ENCODE measurements around the gene CEACAM1. TPM values are rescaled to one million over a fixed set of nuclear protein-coding genes. Genes with fewer than 3 reads are reported as not detected.

Gene CEACAM1
- total and polyA plus RNA-seq, 2 experiments from 2014 or later, result 0.63 to 3.0 TPM

DNA sequence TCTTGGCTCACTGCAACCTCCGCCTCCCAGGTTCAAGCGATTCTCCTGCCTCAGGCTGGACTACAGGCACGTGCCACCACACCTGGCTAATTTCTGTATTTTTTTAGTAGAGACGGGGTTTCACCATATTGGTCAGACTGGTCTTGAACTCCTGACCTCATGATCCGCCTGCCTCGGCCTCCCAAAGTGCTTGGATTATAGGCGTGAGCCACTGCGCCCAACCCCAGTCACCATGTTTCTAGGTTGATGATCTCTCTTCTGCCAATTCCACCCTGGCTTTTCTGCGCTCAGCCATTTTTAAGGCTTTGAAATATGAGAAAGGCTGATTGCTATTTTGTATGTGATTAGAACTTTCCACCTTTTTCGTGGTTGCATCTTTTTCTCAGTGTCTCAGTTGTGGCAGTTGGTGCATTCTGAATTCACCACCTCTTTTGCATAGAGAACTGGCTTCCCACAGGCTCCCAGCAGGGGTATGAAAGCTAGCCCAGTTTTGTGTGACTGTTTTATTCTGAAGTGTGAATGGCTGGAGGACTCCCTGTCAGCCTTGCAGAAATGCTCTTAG, 15.5 kb downstream of the CEACAM1 start (continued):
- no peak for TF ChIP-seq ZNF462 (CRISPR knock-in tag; IDR thresholded peaks at IDR 0.05)
- no peak for TF ChIP-seq POLR2AphosphoS5 (IDR thresholded peaks at IDR 0.05; ENCODE audit: low read depth)
- TF ChIP-seq ZNF114 (CRISPR knock-in tag; IDR thresholded peaks at IDR 0.05), result no peak
- TF ChIP-seq, protein P1, sequence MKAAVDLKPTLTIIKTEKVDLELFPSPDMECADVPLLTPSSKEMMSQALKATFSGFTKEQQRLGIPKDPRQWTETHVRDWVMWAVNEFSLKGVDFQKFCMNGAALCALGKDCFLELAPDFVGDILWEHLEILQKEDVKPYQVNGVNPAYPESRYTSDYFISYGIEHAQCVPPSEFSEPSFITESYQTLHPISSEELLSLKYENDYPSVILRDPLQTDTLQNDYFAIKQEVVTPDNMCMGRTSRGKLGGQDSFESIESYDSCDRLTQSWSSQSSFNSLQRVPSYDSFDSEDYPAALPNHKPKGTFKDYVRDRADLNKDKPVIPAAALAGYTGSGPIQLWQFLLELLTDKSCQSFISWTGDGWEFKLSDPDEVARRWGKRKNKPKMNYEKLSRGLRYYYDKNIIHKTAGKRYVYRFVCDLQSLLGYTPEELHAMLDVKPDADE (IDR thresholded peaks at IDR 0.05), result no peak

DNA sequence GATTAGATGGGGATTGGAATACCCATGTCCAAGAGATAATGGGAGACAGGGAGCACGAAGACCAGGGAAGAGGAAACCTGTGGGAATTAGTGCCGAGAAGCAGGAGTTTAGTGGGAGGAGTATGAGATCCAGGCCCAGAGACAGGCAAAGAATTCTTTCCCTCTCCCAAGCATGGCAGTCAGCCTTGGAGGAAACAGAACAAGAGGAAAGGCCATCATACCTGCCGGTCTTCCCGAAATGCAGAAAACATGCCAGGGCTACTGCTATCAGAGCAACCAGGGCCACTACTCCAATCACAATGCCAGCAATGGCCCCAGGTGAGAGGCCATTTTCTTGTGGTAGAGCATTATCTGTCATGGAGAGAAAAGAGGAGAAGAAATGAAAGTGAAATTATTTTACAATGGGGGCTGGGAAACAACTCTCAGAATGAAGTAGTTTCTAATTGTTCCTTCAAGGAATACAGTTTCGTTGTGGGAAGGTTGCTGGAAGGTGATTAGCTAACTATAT, 16.1 kb downstream of the CEACAM1 start:
- Histone ChIP-seq H3K27me3 (ENCODE audit: insufficient read depth) (no peaks in the 10 kb centered on the region), H2AFZ (peak overlapping the region; percentile 4; the same call in 1 of the 2 replicates), H4K20me1 (replicated peaks; ENCODE audit: insufficient read depth) (no peaks in the 10 kb centered on the region), H3K4me2 (no peak overlapping the region), H3K36me3 (ENCODE audit: insufficient read depth) (no peaks in the 10 kb centered on the region), H3K4me3 (no peak overlapping the region), H3K79me2 (replicated peaks; ENCODE audit: insufficient read depth) (no peaks in the 10 kb centered on the region), H3F3A (replicated peaks; ENCODE audit: low read depth) (peaks cover 3% of the 10 kb centered on the region; the same call in 1 of the 2 replicates), H3K9me2 (ENCODE audit: insufficient read depth) (peaks cover 4% of the 10 kb centered on the region; the same call in 1 of the 2 replicates), H3K27ac (ENCODE audit: low read depth) (no peak overlapping the region), H3K4me1 (ENCODE audit: insufficient read depth) (peaks cover 5% of the 10 kb centered on the region)
- no peak for TF ChIP-seq EZH2phosphoT487 (IDR thresholded peaks at IDR 0.05; ENCODE audit: unreplicated experiment)
- TF ChIP-seq, protein P2, sequence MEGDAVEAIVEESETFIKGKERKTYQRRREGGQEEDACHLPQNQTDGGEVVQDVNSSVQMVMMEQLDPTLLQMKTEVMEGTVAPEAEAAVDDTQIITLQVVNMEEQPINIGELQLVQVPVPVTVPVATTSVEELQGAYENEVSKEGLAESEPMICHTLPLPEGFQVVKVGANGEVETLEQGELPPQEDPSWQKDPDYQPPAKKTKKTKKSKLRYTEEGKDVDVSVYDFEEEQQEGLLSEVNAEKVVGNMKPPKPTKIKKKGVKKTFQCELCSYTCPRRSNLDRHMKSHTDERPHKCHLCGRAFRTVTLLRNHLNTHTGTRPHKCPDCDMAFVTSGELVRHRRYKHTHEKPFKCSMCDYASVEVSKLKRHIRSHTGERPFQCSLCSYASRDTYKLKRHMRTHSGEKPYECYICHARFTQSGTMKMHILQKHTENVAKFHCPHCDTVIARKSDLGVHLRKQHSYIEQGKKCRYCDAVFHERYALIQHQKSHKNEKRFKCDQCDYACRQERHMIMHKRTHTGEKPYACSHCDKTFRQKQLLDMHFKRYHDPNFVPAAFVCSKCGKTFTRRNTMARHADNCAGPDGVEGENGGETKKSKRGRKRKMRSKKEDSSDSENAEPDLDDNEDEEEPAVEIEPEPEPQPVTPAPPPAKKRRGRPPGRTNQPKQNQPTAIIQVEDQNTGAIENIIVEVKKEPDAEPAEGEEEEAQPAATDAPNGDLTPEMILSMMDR (conservative IDR thresholded peaks at IDR 0.05; ENCODE audit: low read depth in 2 of 2), result no peak
- no peak for TF ChIP-seq ZNF114 (CRISPR knock-in tag; IDR thresholded peaks at IDR 0.05)
- no peak for TF ChIP-seq STAT1 (IDR thresholded peaks at IDR 0.05; ENCODE audit: unreplicated experiment)
- no peak for TF ChIP-seq POLR2AphosphoS5 (IDR thresholded peaks at IDR 0.05; ENCODE audit: low read depth)
- TF ChIP-seq, protein P1 (IDR thresholded peaks at IDR 0.05), result no peak
- Mint-ChIP-seq H3K4me3 (no peak overlapping the region), H3K36me3 (ENCODE audit: low read depth) (no peaks in the 10 kb centered on the region), H3K9me3 (peaks cover 3% of the 10 kb centered on the region; the same call in 1 of the 3 replicates), H3K27ac (no peak overlapping the region), H3K27me3 (ENCODE audit: insufficient read depth, low read depth, poor library complexity) (peaks cover 11% of the 10 kb centered on the region), H3K4me1 (peaks cover 24% of the 10 kb centered on the region)
- no peak for ATAC-seq
- DNase-seq (ENCODE audit: low spot score), result no peak

All from GM23338 (cell line).